ENCODE data around the gene PIP. TPM values are rescaled to one million over a fixed set of nuclear protein-coding genes. Genes with fewer than 3 reads are reported as not detected.
A peak's percentile ranks its signal among the peaks of the same experiment; 100 is the strongest.
"Not testable (repeated sequence)": the region's sequence is repeated elsewhere in the genome, so short reads cannot be mapped to it uniquely, and the experiment has no call there.

Gene PIP, protein sequence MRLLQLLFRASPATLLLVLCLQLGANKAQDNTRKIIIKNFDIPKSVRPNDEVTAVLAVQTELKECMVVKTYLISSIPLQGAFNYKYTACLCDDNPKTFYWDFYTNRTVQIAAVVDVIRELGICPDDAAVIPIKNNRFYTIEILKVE
- not detected in 2 replicates for total RNA-seq

GRCh38 chr7:143131781-143132180 is at the start of gene PIP:
PIP (plus strand) TSS chr7:143132077; CDS start chr7:143132117, 40 bp downstream.
- no peak for DNase-seq (ENCODE audit: low read depth in 2 of 2)

DNA sequence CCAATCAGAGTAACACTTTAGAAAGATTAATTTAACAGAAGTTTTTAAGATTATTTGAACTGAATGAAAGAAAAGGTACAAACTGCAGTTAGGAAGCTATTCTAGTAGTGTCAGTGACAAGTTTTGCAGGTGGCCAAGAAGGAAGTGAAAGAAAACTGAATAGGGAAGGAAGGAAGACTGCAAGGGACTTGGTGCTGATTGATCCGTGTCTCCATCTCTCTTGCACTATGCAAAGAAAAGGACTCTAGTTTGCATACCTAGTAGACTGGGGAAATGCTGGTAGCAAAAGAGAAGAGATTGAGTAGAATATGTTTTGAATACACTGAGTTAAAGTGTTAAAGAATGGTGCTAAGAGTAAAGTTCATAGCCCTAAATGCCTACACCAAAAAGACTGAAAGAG is 46.8 kb upstream of the PIP start:
- no peak for DNase-seq (ENCODE audit: low read depth in 2 of 2)

DNA sequence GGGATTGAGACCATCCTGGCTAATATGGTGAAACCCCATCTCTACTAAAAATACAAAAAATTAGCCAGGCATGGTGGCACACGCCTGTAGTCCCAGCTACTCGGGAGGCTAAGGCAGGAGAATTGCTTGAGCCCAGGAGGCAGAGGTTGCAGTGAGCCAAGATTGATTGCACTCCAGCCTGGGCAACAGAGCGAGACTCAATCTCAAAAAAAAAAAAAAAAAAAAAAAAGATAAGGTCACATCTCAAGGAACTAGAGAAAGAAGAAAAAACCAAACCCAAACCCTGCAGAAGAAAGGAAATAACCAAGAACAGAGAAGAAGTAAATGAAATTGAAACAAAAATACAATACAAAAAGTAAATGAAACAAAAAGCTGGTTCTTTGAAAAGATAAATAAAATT is 46.3 kb upstream of the PIP start:
- DNase-seq (ENCODE audit: low read depth in 2 of 2), result not testable (repeated sequence)

DNA sequence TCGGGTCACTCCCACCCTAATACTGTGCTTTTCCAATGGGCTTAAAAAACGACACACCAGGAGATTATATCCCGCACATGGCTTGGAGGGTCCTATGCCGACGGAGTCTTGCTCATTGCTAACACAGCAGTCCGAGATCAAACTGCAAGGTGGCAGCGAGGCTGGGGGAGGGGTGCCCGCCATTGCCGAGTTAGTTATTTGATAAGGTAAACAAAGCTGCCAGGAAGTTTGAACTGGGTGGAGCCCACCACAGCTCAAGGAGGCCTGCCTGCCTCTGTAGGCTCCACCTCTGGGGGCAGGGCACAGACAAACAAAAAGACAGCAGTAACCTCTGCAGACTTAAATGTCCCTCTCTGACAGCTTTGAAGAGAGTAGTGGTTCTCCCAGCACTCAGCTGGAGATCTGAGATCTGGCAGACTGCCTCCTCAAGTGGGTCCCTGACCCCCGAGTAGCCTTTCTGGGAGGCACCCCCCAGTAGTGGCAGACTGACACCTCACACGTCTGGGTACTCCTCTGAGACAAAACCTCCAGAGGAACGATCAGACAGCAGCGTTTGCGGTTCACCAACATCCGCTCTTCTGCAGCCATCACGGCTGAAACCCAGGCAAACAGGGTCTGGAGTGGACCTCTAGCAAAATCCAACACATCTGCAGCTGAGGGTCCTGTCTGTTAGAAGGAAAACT is 43.2 kb upstream of the PIP start:
- not testable (repeated sequence) for DNase-seq (ENCODE audit: low read depth in 2 of 2)

DNA sequence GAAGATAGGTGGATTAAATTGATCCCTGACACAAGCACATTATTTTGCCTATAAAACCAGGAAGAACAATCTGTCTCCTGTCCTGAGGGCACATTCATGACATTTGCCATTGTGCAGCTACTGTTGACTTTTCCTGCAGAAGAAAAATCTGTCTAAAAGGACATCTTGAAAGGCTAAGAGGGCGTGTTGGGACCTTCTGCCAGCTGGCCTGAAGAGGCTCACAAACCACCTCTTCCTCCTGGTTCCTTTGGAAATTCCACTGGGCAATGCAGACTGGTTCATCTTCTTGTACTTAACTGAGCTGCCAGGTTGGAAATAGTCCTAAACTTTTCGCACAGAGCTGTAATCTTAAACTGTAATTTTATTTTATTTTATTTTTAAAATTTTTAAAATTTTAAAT is 35.7 kb upstream of the PIP start:
- no peak for DNase-seq (ENCODE audit: low read depth in 2 of 2)

DNA sequence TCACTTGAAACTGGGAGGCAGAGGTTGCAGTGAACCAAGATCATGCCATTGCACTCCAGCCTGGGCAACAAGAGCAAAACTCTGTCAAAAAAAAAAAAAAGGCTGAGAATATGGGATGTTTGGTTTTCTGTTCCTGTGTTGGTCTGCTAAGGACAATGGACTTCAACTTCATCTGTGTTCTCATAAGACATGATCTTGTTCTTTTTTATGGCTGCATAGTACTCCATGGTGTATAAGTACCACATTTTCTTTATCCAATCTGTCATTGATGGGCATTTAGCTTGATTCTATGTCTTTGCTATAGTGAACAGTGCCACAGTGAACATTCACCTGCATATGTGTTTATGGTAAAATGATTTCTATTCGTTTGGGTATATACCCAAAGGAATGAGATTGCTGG is 32.3 kb upstream of the PIP start:
- not testable (repeated sequence) for DNase-seq (ENCODE audit: low read depth in 2 of 2)

DNA sequence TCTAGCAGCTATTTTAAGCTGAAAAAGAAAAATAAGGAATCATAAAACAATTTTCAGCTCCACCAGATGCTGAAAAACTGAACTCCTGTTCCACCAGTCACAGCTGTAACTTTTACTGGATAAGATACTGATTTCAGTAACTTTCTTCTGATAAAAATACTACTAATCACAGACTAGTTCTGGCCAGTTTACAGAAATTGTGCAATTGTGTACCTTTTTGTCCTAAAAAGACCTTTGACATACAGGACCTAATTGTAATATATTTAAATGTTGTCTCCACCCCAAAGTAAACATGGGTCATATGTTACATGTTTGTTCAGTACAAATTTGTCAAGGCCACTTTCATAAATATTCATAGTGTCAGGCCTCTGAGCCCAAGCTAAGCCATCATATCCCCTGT is 27.1 kb upstream of the PIP start:
- no peak for DNase-seq (ENCODE audit: low read depth in 2 of 2)

GRCh38 chr7:143108019-143108418 is 23.9 kb upstream of the PIP start:
- not testable (repeated sequence) for DNase-seq (ENCODE audit: low read depth in 2 of 2)

DNA sequence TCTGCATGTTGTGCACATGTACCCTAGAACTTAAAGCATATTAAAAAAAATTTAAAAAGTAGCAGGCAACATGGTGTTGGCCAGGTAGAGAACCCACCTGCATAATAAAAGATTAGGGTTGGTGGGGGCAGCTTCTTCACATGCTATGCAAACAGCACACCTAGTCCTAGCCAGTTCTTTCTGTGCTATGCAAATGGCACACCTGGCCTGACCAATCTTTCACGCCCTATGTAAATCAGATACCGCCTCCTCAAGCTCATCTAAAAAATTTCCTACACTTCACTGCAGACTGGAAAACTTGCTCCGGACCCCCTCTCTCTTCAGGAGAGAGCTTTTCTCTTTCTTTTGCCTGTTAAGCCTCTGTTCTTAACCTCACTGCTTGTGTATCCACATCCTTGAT is 14.5 kb upstream of the PIP start:
- DNase-seq (ENCODE audit: low read depth in 2 of 2), result no peak

DNA sequence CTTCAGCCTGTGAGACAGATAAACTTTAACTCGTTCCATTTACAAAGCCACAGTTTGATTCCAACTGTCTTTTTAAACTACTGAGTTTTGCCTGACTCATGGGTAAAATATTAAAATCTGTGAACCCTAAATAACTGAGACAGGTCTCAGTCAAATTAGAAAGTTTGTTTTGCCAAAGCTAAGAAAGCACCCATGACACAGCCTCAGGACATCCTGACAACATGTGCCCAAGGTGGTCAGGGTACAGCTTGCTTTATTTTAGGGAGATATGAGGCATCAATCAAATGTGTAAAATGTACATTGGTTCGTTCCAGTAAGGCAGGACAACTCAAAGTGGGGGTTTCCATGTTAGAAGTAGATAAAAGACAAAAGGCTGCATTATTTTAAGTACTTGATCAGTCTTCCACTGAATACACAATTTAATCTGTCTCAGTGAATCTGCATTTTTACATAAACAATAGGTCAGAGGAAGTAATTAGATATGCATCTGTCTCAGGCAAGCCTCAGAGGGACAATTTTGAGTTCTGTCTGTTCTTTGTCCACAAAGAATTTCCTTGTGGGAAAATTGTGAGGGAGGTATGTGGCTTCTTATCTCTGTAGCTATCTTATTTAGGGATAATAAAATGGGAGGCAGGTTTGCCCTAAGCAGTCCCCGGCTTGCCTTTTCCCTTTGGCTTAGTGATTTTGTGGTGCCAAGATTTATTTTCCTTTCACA is 11.0 kb upstream of the PIP start:
- no peak for DNase-seq (ENCODE audit: low read depth in 2 of 2)

DNA sequence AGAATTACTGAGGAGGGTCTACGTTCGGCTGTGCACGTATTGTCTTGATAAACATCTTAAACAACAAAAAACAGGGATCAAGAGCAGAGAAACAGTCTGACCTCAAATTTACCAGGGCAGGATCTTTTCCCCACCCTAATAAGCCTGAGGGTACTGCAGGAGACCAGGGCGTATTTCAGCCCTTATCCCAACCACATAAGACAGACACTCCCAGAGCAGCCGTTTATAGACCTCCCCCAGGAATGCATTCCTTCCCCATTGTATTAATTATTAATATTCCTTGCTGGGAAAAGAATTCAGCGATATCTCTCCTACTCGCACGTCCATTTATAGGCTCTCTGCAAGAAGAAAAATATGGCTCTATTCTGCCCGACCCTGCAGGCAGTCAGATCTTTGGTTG is 8.6 kb upstream of the PIP start:
- not testable (repeated sequence) for DNase-seq (ENCODE audit: low read depth in 2 of 2)

DNA sequence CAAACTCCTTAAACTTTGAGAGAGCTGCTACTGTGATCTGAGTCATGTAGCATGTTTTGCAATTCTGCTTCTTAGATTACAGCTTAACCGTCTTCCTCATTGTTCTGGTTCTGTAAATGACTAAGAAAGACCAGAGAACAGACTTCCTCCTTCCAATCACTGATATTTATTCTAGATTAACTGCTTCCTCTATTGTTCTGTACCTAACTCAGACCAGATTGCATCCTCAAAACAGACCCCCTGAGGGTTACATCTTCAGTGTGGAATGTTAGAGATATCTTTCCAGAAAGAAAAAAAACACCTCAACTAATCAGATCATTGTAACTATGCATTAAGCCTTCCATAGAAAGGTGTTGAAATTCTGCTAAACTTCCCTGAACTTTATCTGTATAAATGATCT is 5.7 kb upstream of the PIP start:
- DNase-seq (ENCODE audit: low read depth in 2 of 2), result peak in 1 of 2 donors; percentile 1

- DNase-seq (ENCODE audit: low read depth in 2 of 2), result no peak
Measured at GRCh38 chr7:143129051-143129450, 2.8 kb upstream of the PIP start.

- no peak for DNase-seq (ENCODE audit: low read depth in 2 of 2)
Measured at GRCh38 chr7:143129477-143129876, 2.4 kb upstream of the PIP start.

GRCh38 chr7:143130541-143130940 is 1.3 kb upstream of the PIP start:
- no peak for DNase-seq (ENCODE audit: low read depth in 2 of 2)

DNA sequence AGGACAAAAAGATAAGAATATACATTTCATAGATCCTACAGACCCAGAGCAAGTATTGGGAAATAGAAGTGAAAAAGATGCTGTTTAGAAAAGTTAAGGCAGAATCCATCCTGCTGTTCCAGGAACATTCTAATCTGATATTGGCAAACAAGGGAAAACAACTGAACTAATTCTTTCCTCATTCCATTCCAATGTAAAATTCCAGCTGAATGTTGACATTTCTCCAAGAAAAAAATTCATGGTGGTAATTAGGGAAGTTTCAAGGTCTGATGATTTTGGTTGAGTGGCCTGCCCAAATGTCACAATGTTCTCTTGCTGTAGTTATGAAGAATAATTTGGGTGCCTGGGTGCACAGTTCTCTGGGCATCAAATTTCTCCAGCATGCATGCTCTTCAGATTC is 15.2 kb downstream of the PIP start:
- no peak for DNase-seq (ENCODE audit: low read depth in 2 of 2)

GRCh38 chr7:143148050-143148449 is 16.2 kb downstream of the PIP start:
- DNase-seq (ENCODE audit: low read depth in 2 of 2), result no peak

- no peak for DNase-seq (ENCODE audit: low read depth in 2 of 2)
Measured at GRCh38 chr7:143148651-143149050, 16.8 kb downstream of the PIP start.

GRCh38 chr7:143150696-143151095 is 18.8 kb downstream of the PIP start:
- DNase-seq (ENCODE audit: low read depth in 2 of 2), result not testable (repeated sequence)

GRCh38 chr7:143158617-143159016 is 26.7 kb downstream of the PIP start:
- not testable (repeated sequence) for DNase-seq (ENCODE audit: low read depth in 2 of 2)

DNA sequence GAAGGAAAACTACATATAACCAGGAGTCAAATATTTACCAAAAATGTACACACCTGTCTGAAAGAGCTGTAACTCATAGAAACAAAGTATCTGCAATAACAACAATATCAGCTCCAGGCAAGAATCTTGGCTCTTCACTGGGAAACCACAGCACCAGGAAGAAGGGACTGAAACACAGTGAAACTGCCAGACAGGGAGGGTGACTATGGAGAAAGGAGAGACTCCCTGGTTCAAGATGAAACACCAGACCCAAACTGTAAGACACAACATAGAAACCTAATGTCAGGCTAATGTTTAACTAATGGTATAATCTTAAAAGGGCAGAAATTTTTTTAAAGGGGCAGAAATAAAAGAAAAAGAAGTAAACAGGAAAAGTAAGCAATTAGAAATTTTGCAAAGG is 39.8 kb downstream of the PIP start:
- no peak for DNase-seq (ENCODE audit: low read depth in 2 of 2)

- no peak for DNase-seq (ENCODE audit: low read depth in 2 of 2)
Measured at GRCh38 chr7:143172354-143172753, 40.5 kb downstream of the PIP start.

- DNase-seq (ENCODE audit: low read depth in 2 of 2), result no peak
Measured at GRCh38 chr7:143176128-143176527, 44.3 kb downstream of the PIP start.
